IMR-90 (cell line): ENCODE measurements around the gene ERCC1. TPM values are rescaled to one million over a fixed set of nuclear protein-coding genes. Genes with fewer than 3 reads are reported as not detected.
A peak's percentile ranks its signal among the peaks of the same experiment; 100 is the strongest.

Source experiments
- ATAC-seq: fragments of 200-7000 bp; cut with Tn5 transposase; 2 replicates; pipeline ENCODE4 v1.9.1; 2020; ENCODE audit warnings: low read depth, mild to moderate bottlenecking, moderate library complexity
- BruUV-seq: library from RNA; stranded (reverse); fragments of 400-500 nt; replicated peaks from 2 replicates; lab custom pipeline; 2021; lab: Mats Ljungman, UMichigan
- CTCF ChIA-PET: fragments of 300-600 bp; formaldehyde crosslinking; extraction: SDS; loops from one replicate; lab custom pipeline; 2021; ENCODE audit warnings: antibody characterized with exemption; lab: Yijun Ruan, JAX
- POLR2A ChIA-PET: fragments of 300-600 bp; sonication (Branson Sonifier 250); formaldehyde crosslinking; loops from one replicate; lab custom pipeline; 2022; ENCODE audit warnings: antibody characterized with exemption; ENCODE audit not compliant: unreplicated experiment; lab: Charles Lee
- DNase-seq: peaks from one replicate; pipeline ENCODE4 v3.0.0; 2013
- H2AFZ ChIP-seq: replicated peaks from 2 replicates; pipeline ENCODE3; 2013; ENCODE audit warnings: low read length, mild to moderate bottlenecking; ENCODE audit not compliant: poor library complexity
- H2AK5ac ChIP-seq: 2 replicates; pipeline ENCODE4 v1.6.1; 2013; ENCODE audit warnings: low read depth, low read length, inconsistent platforms
- H2AK9ac ChIP-seq: replicated peaks from 2 replicates; pipeline ENCODE3; 2013; ENCODE audit warnings: mild to moderate bottlenecking, low read depth, low read length, moderate library complexity; ENCODE audit not compliant: poor library complexity
- H2BK120ac ChIP-seq: 2 replicates; pipeline ENCODE4 v1.6.1; 2013; ENCODE audit warnings: low read depth, low read length, inconsistent platforms
- H2BK15ac ChIP-seq: 3 replicates; pipeline ENCODE4 v1.6.1; 2013; ENCODE audit warnings: low read depth, low read length, inconsistent platforms
- H2BK20ac ChIP-seq: 2 replicates; pipeline ENCODE4 v1.6.1; 2013; ENCODE audit warnings: low read depth, mild to moderate bottlenecking, inconsistent platforms, low read length, moderate library complexity
- H2BK5ac ChIP-seq: 2 replicates; pipeline ENCODE4 v1.6.1; 2013; ENCODE audit warnings: mild to moderate bottlenecking, low read depth, low read length, inconsistent platforms; ENCODE audit not compliant: poor library complexity, severe bottlenecking
- H3K14ac ChIP-seq: replicated peaks from 2 replicates; pipeline ENCODE4 v1.6.1; 2013; ENCODE audit warnings: low read depth, low read length, inconsistent platforms
- H3K18ac ChIP-seq: 2 replicates; pipeline ENCODE4 v1.6.1; 2013; ENCODE audit warnings: low read depth, low read length, control low read depth
- H3K23ac ChIP-seq: 2 replicates; pipeline ENCODE4 v1.6.1; 2013; ENCODE audit warnings: low read depth, low read length, inconsistent platforms
- H3K27ac ChIP-seq: 2 replicates; pipeline ENCODE4 v1.5.1; 2013; ENCODE audit warnings: mild to moderate bottlenecking, control low read depth, low read length; ENCODE audit not compliant: insufficient read depth
- H3K27me3 ChIP-seq: 2 replicates; pipeline ENCODE4 v1.6.1; 2013; ENCODE audit warnings: low read length; ENCODE audit not compliant: control insufficient read depth, insufficient read depth
- H3K36me3 ChIP-seq: 2 replicates; pipeline ENCODE4 v1.6.1; 2013; ENCODE audit warnings: low read length, mixed read lengths; ENCODE audit not compliant: control insufficient read depth, insufficient read depth
- H3K4ac ChIP-seq: 2 replicates; pipeline ENCODE4 v1.6.1; 2013; ENCODE audit warnings: low read depth, low read length, inconsistent platforms
- H3K4me1 ChIP-seq: 2 replicates; pipeline ENCODE4 v1.6.1; 2013; ENCODE audit warnings: low read length, mixed read lengths; ENCODE audit not compliant: control insufficient read depth, insufficient read depth
- H3K4me2 ChIP-seq: 2 replicates; pipeline ENCODE4 v1.6.1; 2013; ENCODE audit warnings: low read depth, mild to moderate bottlenecking, control low read depth, low read length, moderate library complexity
- H3K4me3 ChIP-seq: 2 replicates; pipeline ENCODE4 v1.5.1; 2013; ENCODE audit warnings: low read depth, mild to moderate bottlenecking, control low read depth, low read length, moderate library complexity; ENCODE audit not compliant: insufficient read depth
- H3K56ac ChIP-seq: 2 replicates; pipeline ENCODE4 v1.6.1; 2013; ENCODE audit warnings: low read length, inconsistent platforms; ENCODE audit not compliant: insufficient read depth; ENCODE audit errors: extremely low read depth
- H3K79me1 ChIP-seq, 2 experiments: 2 replicates each; pipeline ENCODE4 v1.6.1; 2013; ENCODE audit warnings: low read length in 2 of 2, inconsistent platforms in 1 of 2, low read depth in 1 of 2
- H3K9ac ChIP-seq: 2 replicates; pipeline ENCODE4 v1.6.1; 2013; ENCODE audit warnings: low read depth, low read length, control low read depth
- H3K9me1 ChIP-seq: 2 replicates; pipeline ENCODE4 v1.6.1; 2013; ENCODE audit warnings: low read length, inconsistent platforms; ENCODE audit not compliant: insufficient read depth
- H3K9me3 ChIP-seq: 2 replicates; pipeline ENCODE4 v1.6.1; 2013; ENCODE audit warnings: low read length; ENCODE audit not compliant: control insufficient read depth, insufficient read depth
- H4K20me1 ChIP-seq: 2 replicates; pipeline ENCODE4 v1.6.1; 2013; ENCODE audit warnings: low read length, inconsistent platforms; ENCODE audit not compliant: insufficient read depth
- H4K5ac ChIP-seq: 2 replicates; pipeline ENCODE4 v1.6.1; 2013; ENCODE audit warnings: mild to moderate bottlenecking, low read depth, low read length, control low read depth
- H4K8ac ChIP-seq, 2 experiments: 2 replicates each; pipeline ENCODE4 v1.6.1; 2013; ENCODE audit warnings: low read depth in 2 of 2, low read length in 2 of 2, control low read depth in 1 of 2, inconsistent platforms in 1 of 2
- H4K91ac ChIP-seq: 2 replicates; pipeline ENCODE4 v1.6.1; 2013; ENCODE audit warnings: low read depth, low read length, inconsistent platforms; ENCODE audit not compliant: insufficient read depth
- BHLHE40 ChIP-seq: fragments of 150-350 bp; IDR thresholded peaks from 2 replicates; pipeline ENCODE4 v1.6.1; 2016; ENCODE audit warnings: mild to moderate bottlenecking, low read depth, low read length
- CEBPB ChIP-seq: IDR thresholded peaks from 2 replicates; pipeline ENCODE4 v1.6.1; 2012; ENCODE audit warnings: low read depth, low read length, improper control_type of control experiment
- CHD1 ChIP-seq: IDR thresholded peaks from 2 replicates; pipeline ENCODE4 v1.6.1; 2012; ENCODE audit warnings: low read depth, low read length, improper control_type of control experiment
- CTCF ChIP-seq: conservative IDR thresholded peaks from 2 replicates; pipeline ENCODE4 v1.5.1; 2012; ENCODE audit warnings: mild to moderate bottlenecking, low read depth, low read length, improper control_type of control experiment
- ELK1 ChIP-seq: fragments of 150-350 bp; IDR thresholded peaks from 2 replicates; pipeline ENCODE4 v1.6.1; 2016; ENCODE audit warnings: low read depth, mild to moderate bottlenecking, low read length, moderate library complexity, borderline replicate concordance
- FOS ChIP-seq: fragments of 150-350 bp; IDR thresholded peaks from 2 replicates; pipeline ENCODE4 v1.6.1; 2016; ENCODE audit warnings: low read depth, low read length
- MAFK ChIP-seq: IDR thresholded peaks from 2 replicates; pipeline ENCODE4 v1.6.1; 2012; ENCODE audit warnings: low read depth, low read length, improper control_type of control experiment
- MAZ ChIP-seq: IDR thresholded peaks from 2 replicates; pipeline ENCODE4 v1.6.1; 2012; ENCODE audit warnings: low read depth, mild to moderate bottlenecking, low read length, improper control_type of control experiment, moderate library complexity, borderline replicate concordance
- MXI1 ChIP-seq: IDR thresholded peaks from 2 replicates; pipeline ENCODE4 v1.6.1; 2012; ENCODE audit warnings: low read depth, mild to moderate bottlenecking, low read length, moderate library complexity, borderline replicate concordance
- RFX5 ChIP-seq: IDR thresholded peaks from 2 replicates; pipeline ENCODE4 v1.8.0; 2012; ENCODE audit warnings: low read depth, mild to moderate bottlenecking, low read length, moderate library complexity
- SMC3 ChIP-seq: fragments of 150-350 bp; IDR thresholded peaks from 2 replicates; pipeline ENCODE4 v1.6.1; 2016; ENCODE audit warnings: low read depth, mild to moderate bottlenecking, antibody characterized with exemption, low read length, moderate library complexity
- USF2 ChIP-seq: fragments of 150-350 bp; IDR thresholded peaks from 2 replicates; pipeline ENCODE4 v1.6.1; 2017; ENCODE audit warnings: mild to moderate bottlenecking, antibody characterized with exemption, low read length, low read depth
- WGBS, 2 experiments: methylation state at CpG; one replicate each; pipeline versions ENCODE4 v1.1.5 to v1.1.7; 2013; ENCODE audit warnings: missing lambda C conversion rate in 2 of 2; ENCODE audit not compliant: insufficient read length in 1 of 2; ENCODE audit errors: extremely low coverage in 2 of 2; 5-methylcytosine and 5-hydroxymethylcytosine counted together
- dilution Hi-C: fragments of 300-500 bp; cut with HindIII; formaldehyde crosslinking; loops from one replicate; pipeline ENCODE4 v1.14.3; 2018; ENCODE audit warnings: low sequenced_read_pairs; ENCODE audit not compliant: unreplicated experiment
- in situ Hi-C: fragments of 300-500 bp; cut with MboI; formaldehyde crosslinking; loops from 3 replicates; pipeline ENCODE4 v1.14.3; 2019; ENCODE audit warnings: low sequenced_read_pairs, inconsistent platforms, mixed read lengths
- intact Hi-C: fragments of 100-400 bp; cut with micrococcal nuclease; formaldehyde crosslinking; loops from 2 replicates; pipeline ENCODE4 v1.10.0; 2022
- polyA plus RNA-seq, 3 experiments: library from polyadenylated mRNA; depleted of rRNA; stranded (reverse); fragments of >200 nt; gene quantifications; 2 replicates each; pipeline ENCODE4 v1.2.3, GENCODE V29; 2012; ENCODE audit warnings: low replicate concordance in 1 of 3
- total RNA-seq: library from RNA; depleted of rRNA; stranded (reverse); fragments of >200 nt; gene quantifications from 2 replicates; pipeline ENCODE4 v1.2.3, GENCODE V29; 2012

Gene ERCC1
- total and polyA plus RNA-seq, 2 of the 4 experiments (the other 2 are of a cell fraction): 84.2 to 132 TPM

GRCh38 chr19:45468803-45469131 is 45.0 kb upstream of the ERCC1 start:
- H4K91ac ChIP-seq: no peak overlapping the region
- H3K4me2 ChIP-seq: peak overlapping the region; percentile 76
- peak overlapping the region; percentile 97 for H2AFZ ChIP-seq
- H3K18ac ChIP-seq: no peak overlapping the region
- no peak overlapping the region for H2BK120ac ChIP-seq
- peak overlapping the region; percentile 76 for H3K4me3 ChIP-seq
- peaks cover 0 to 24% of the 10 kb centered on the region in 2 experiments; a peak in 2 of 4 replicates for H3K79me1 ChIP-seq
- H2BK20ac ChIP-seq: no peak overlapping the region
- BruUV-seq: no TSS peak
- no peak overlapping the region for H3K23ac ChIP-seq
- peak overlapping the region in 1 of 2 experiments; percentile 59; a peak in 1 of 4 replicates for H4K8ac ChIP-seq
- peak; percentile 13 for ATAC-seq
- no peaks in the 10 kb centered on the region for H3K36me3 ChIP-seq
- POLR2A ChIA-PET: interaction anchor here (0.9 kb wide), 1 partner anchor 10 kb away, joined by 3 read pairs; no protein-coding TSS in a partner anchor
- H3K9me3 ChIP-seq: no peaks in the 10 kb centered on the region
- no peak for TF ChIP-seq MAZ
- no peak for TF ChIP-seq RFX5
- no peak for TF ChIP-seq MAFK
- TF ChIP-seq FOS: no peak
- no peak for TF ChIP-seq ELK1
- no peak; the same call in none of the 2 replicates for TF ChIP-seq USF2
- no peak for TF ChIP-seq BHLHE40
- no peak for TF ChIP-seq MXI1
- TF ChIP-seq SMC3: no peak
- TF ChIP-seq CTCF: no peak
- no peak for TF ChIP-seq CEBPB
- no peak for TF ChIP-seq CHD1
- no peak overlapping the region for H4K5ac ChIP-seq
- H3K4me1 ChIP-seq: peaks cover 13% of the 10 kb centered on the region
- H3K27me3 ChIP-seq: no peaks in the 10 kb centered on the region
- dilution Hi-C loops: no loop called here
- peaks cover 15% of the 10 kb centered on the region; the same call in 1 of the 2 replicates for H4K20me1 ChIP-seq
- no peak overlapping the region for H2BK15ac ChIP-seq
- intact Hi-C loops: no loop called here
- H3K14ac ChIP-seq: no peak overlapping the region
- CTCF ChIA-PET: interaction anchor here (1.3 to 1.5 kb wide), 3 partner anchors 10 to 29 kb away, joined by 7 to 12 read pairs (median 9); no protein-coding TSS in a partner anchor
- peaks cover 3% of the 10 kb centered on the region; the same call in 1 of the 2 replicates for H3K9me1 ChIP-seq
- H3K27ac ChIP-seq: peak overlapping the region; percentile 53
- 0% methylated on average over 3 of the region's 19 CpGs; no CpG with 5 or more reads in 1 of the 2 experiments for WGBS, 2 experiments
- H2BK5ac ChIP-seq: peak overlapping the region; percentile 6
- peak overlapping the region; percentile 80 for H2AK9ac ChIP-seq
- no peak for DNase-seq
- H2AK5ac ChIP-seq: no peak overlapping the region
- in situ Hi-C loops: no loop called here
- H3K4ac ChIP-seq: 0 out of 2 replicates have a peak overlapping the region, but pooled peaks have one; percentile 1
- H3K9ac ChIP-seq: peak overlapping the region; percentile 67
- 0 out of 2 replicates have a peak overlapping the region, but pooled peaks have one; percentile 16 for H3K56ac ChIP-seq
